ENCODE results near the gene TOR1AIP1.
"Not testable (repeated sequence)": the region's sequence is repeated elsewhere in the genome, so short reads cannot be mapped to it uniquely, and the experiment has no call there.

TOR1AIP1 gene

GRCh38 chr1:179954493-179955286, 72.6 kb downstream of the TOR1AIP1 start, which contains the start of gene CEP350:
CEP350 (plus strand) TSS chr1:179954810; CDS start chr1:179986182, 31,372 bp downstream.
- Histone ChIP-seq H3K4me3 (ENCODE audit: insufficient read depth, low read depth, low read length) (peak within 1 kb of the TSS; percentile 98), H3K9me3 (ENCODE audit: control insufficient read depth, low read length) (no peaks in the 10 kb centered on the region), H3K4me1 (ENCODE audit: control insufficient read depth, insufficient read depth, low read length) (no peaks in the 10 kb centered on the region), H3K27ac (ENCODE audit: insufficient read depth, low read depth, low read length, poor library complexity, severe bottlenecking) (peak within 1 kb of the TSS; percentile 82), H3K27me3 (ENCODE audit: control insufficient read depth, insufficient read depth, low read length, poor library complexity, severe bottlenecking) (no peaks in the 10 kb centered on the region), H3K36me3 (ENCODE audit: control insufficient read depth, insufficient read depth, low read length) (no peaks in the 10 kb centered on the region)
- 0% methylated on average over 72 of the region's 72 CpGs for WGBS, 2 experiments

GRCh38 chr1:179955287-179955680, 73.2 kb downstream of the TOR1AIP1 start:
- Histone ChIP-seq H3K27ac (ENCODE audit: insufficient read depth, low read depth, low read length, poor library complexity, severe bottlenecking) (peak overlapping the region; percentile 65), H3K36me3 (ENCODE audit: control insufficient read depth, insufficient read depth, low read length) (no peaks in the 10 kb centered on the region), H3K4me3 (ENCODE audit: insufficient read depth, low read depth, low read length) (peak overlapping the region; percentile 98), H3K4me1 (ENCODE audit: control insufficient read depth, insufficient read depth, low read length) (no peaks in the 10 kb centered on the region), H3K9me3 (ENCODE audit: control insufficient read depth, low read length) (no peaks in the 10 kb centered on the region), H3K27me3 (ENCODE audit: control insufficient read depth, insufficient read depth, low read length, poor library complexity, severe bottlenecking) (no peaks in the 10 kb centered on the region)
- WGBS, 2 experiments, result 0 to 1% methylated on average over 10 of the region's 10 CpGs

GRCh38 chr1:179955731-179956130, 73.6 kb downstream of the TOR1AIP1 start:
- no peaks in the 10 kb centered on the region for H3K4me1 ChIP-seq (ENCODE audit: control insufficient read depth, insufficient read depth, low read length)
- no peaks in the 10 kb centered on the region for H3K27me3 ChIP-seq (ENCODE audit: control insufficient read depth, insufficient read depth, low read length, poor library complexity, severe bottlenecking)
- H3K27ac ChIP-seq (ENCODE audit: insufficient read depth, low read depth, low read length, poor library complexity, severe bottlenecking), result no peak overlapping the region
- 10 to 13% methylated on average over 3 of the region's 3 CpGs for WGBS, 2 experiments
- H3K36me3 ChIP-seq (ENCODE audit: control insufficient read depth, insufficient read depth, low read length), result no peaks in the 10 kb centered on the region
- H3K4me3 ChIP-seq (ENCODE audit: insufficient read depth, low read depth, low read length), result peak overlapping the region; percentile 98
- no peaks in the 10 kb centered on the region for H3K9me3 ChIP-seq (ENCODE audit: control insufficient read depth, low read length)

DNA sequence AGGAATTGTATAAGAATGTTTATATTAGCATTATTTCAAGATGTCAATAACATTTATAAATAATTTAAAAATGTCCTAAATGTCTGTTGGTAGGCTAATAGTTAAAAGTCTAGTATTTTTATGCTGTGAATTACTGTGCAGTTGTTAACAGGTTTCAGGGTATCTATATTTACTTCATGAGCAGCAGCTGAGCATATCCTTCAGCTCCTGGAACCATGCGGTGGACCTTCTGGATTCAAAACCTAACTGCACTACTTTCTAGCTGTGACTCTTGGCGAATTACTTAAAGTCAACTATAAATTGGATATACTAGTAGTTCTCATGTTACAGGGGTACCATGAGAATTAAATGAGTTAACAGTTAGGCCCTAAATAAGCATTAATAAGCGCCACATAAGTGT, 76.3 kb downstream of the TOR1AIP1 start:
- no peaks in the 10 kb centered on the region for H3K4me1 ChIP-seq (ENCODE audit: control insufficient read depth, insufficient read depth, low read length)
- no peak overlapping the region for H3K27ac ChIP-seq (ENCODE audit: insufficient read depth, low read depth, low read length, poor library complexity, severe bottlenecking)
- no peaks in the 10 kb centered on the region for H3K27me3 ChIP-seq (ENCODE audit: control insufficient read depth, insufficient read depth, low read length, poor library complexity, severe bottlenecking)
- H3K4me3 ChIP-seq (ENCODE audit: insufficient read depth, low read depth, low read length), result no peak overlapping the region
- no peaks in the 10 kb centered on the region for H3K9me3 ChIP-seq (ENCODE audit: control insufficient read depth, low read length)
- no peaks in the 10 kb centered on the region for H3K36me3 ChIP-seq (ENCODE audit: control insufficient read depth, insufficient read depth, low read length)
- 89 to 100% methylated on average over 3 of the region's 3 CpGs for WGBS, 2 experiments

GRCh38 chr1:179962168-179962567, 80.1 kb downstream of the TOR1AIP1 start:
- 97 to 98% methylated on average over 8 of the region's 8 CpGs for WGBS, 2 experiments
- H3K4me1 ChIP-seq (ENCODE audit: control insufficient read depth, insufficient read depth, low read length); H3K27me3 ChIP-seq (ENCODE audit: control insufficient read depth, insufficient read depth, low read length, poor library complexity, severe bottlenecking): not testable (repeated sequence)

DNA sequence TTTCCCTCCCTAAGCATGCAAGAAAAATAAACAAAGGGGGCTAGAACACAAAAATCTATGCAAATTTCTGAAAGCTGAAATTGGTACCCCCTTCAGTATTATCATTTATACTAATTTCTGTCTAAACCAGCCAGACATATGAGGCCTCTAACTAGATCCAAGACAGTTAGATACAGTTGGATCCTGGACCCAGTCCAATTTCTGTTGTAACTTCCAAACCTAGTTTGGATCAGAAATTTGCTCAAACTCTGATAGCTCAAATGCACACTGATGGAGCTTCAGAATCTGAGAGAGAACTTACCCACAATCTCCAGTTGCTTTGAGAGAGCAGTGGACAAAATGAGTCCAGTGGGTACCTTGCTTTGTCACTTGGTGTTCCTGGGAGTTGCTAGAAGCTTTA, 84.5 kb downstream of the TOR1AIP1 start:
- no peaks in the 10 kb centered on the region for H3K4me1 ChIP-seq (ENCODE audit: control insufficient read depth, insufficient read depth, low read length)
- H3K36me3 ChIP-seq (ENCODE audit: control insufficient read depth, insufficient read depth, low read length), result no peaks in the 10 kb centered on the region
- H3K27ac ChIP-seq (ENCODE audit: insufficient read depth, low read depth, low read length, poor library complexity, severe bottlenecking), result no peak overlapping the region
- H3K9me3 ChIP-seq (ENCODE audit: control insufficient read depth, low read length), result no peaks in the 10 kb centered on the region
- no peak overlapping the region for H3K4me3 ChIP-seq (ENCODE audit: insufficient read depth, low read depth, low read length)
- no peaks in the 10 kb centered on the region for H3K27me3 ChIP-seq (ENCODE audit: control insufficient read depth, insufficient read depth, low read length, poor library complexity, severe bottlenecking)

More at GRCh38 chr1:179962168-179962567, 80.1 kb downstream of the TOR1AIP1 start:
- H3K27ac ChIP-seq (ENCODE audit: insufficient read depth, low read depth, low read length, poor library complexity, severe bottlenecking); H3K9me3 ChIP-seq (ENCODE audit: control insufficient read depth, low read length); H3K4me3 ChIP-seq (ENCODE audit: insufficient read depth, low read depth, low read length); H3K36me3 ChIP-seq (ENCODE audit: control insufficient read depth, insufficient read depth, low read length): not testable (repeated sequence)

GRCh38 chr1:179968284-179968993, 86.4 kb downstream of the TOR1AIP1 start:
- no peaks in the 10 kb centered on the region for H3K4me1 ChIP-seq (ENCODE audit: control insufficient read depth, insufficient read depth, low read length)
- no peaks in the 10 kb centered on the region for H3K9me3 ChIP-seq (ENCODE audit: control insufficient read depth, low read length)
- no peak overlapping the region for H3K4me3 ChIP-seq (ENCODE audit: insufficient read depth, low read depth, low read length)
- no peaks in the 10 kb centered on the region for H3K27me3 ChIP-seq (ENCODE audit: control insufficient read depth, insufficient read depth, low read length, poor library complexity, severe bottlenecking)
- H3K36me3 ChIP-seq (ENCODE audit: control insufficient read depth, insufficient read depth, low read length), result no peaks in the 10 kb centered on the region
- 89 to 97% methylated on average over 6 of the region's 6 CpGs for WGBS, 2 experiments
- no peak overlapping the region for H3K27ac ChIP-seq (ENCODE audit: insufficient read depth, low read depth, low read length, poor library complexity, severe bottlenecking)

GRCh38 chr1:179968994-179969919, 87.2 kb downstream of the TOR1AIP1 start:
- H3K9me3 ChIP-seq (ENCODE audit: control insufficient read depth, low read length), result no peaks in the 10 kb centered on the region
- WGBS, 2 experiments, result 82% methylated on average over 8 of the region's 8 CpGs
- no peaks in the 10 kb centered on the region for H3K36me3 ChIP-seq (ENCODE audit: control insufficient read depth, insufficient read depth, low read length)
- no peak overlapping the region for H3K4me3 ChIP-seq (ENCODE audit: insufficient read depth, low read depth, low read length)
- H3K27ac ChIP-seq (ENCODE audit: insufficient read depth, low read depth, low read length, poor library complexity, severe bottlenecking), result peak overlapping the region; percentile 45
- no peaks in the 10 kb centered on the region for H3K27me3 ChIP-seq (ENCODE audit: control insufficient read depth, insufficient read depth, low read length, poor library complexity, severe bottlenecking)
- H3K4me1 ChIP-seq (ENCODE audit: control insufficient read depth, insufficient read depth, low read length), result no peaks in the 10 kb centered on the region

Measured in ectodermal cell (in vitro differentiated cells).